GM12801 (cell line): ENCODE data around the gene NHSL1.

Experiments used
- TF ChIP-seq, protein P1 (sequence below): IDR thresholded peaks from one replicate; pipeline ENCODE4 v1.5.1; 2011; ENCODE audit warnings: control low read depth; ENCODE audit not compliant: insufficient read length; ENCODE audit errors: extremely low read depth

The NHSL1 gene

DNA sequence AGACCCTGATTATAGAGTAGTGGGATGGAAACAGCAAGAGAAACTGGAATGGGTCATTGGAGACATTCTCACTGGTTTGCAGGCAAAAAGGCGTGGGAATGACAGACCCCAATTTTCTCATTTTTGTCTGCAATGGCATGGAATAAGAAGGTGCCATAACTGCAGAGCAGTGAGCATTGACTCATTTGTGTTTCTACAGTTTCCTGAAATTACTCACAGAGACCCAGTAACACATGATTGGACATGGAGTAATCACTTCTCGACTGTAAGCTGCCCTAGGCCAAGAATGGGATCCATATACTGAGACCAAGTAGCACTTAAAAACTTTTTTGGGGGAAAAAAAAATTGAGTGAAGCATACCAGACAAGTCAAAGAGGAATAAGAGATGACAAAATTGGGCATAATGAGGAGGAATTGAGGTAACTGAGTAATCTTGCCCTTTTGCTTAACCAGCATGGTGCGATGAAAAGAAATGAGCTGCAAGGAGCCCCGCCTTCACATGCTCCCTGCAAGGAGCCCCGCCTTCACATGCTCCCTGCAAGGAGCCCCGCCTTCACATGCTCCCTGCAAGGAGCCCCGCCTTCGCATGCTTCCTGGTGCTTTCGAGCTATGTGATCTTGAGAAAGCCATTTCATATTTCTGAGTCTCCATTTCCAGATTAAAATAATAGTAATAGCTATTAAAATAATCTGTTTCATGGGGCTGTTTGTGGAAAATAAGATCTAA is 44.1 kb downstream of the NHSL1 start:
- TF ChIP-seq, protein P1, sequence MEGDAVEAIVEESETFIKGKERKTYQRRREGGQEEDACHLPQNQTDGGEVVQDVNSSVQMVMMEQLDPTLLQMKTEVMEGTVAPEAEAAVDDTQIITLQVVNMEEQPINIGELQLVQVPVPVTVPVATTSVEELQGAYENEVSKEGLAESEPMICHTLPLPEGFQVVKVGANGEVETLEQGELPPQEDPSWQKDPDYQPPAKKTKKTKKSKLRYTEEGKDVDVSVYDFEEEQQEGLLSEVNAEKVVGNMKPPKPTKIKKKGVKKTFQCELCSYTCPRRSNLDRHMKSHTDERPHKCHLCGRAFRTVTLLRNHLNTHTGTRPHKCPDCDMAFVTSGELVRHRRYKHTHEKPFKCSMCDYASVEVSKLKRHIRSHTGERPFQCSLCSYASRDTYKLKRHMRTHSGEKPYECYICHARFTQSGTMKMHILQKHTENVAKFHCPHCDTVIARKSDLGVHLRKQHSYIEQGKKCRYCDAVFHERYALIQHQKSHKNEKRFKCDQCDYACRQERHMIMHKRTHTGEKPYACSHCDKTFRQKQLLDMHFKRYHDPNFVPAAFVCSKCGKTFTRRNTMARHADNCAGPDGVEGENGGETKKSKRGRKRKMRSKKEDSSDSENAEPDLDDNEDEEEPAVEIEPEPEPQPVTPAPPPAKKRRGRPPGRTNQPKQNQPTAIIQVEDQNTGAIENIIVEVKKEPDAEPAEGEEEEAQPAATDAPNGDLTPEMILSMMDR: no peak

DNA sequence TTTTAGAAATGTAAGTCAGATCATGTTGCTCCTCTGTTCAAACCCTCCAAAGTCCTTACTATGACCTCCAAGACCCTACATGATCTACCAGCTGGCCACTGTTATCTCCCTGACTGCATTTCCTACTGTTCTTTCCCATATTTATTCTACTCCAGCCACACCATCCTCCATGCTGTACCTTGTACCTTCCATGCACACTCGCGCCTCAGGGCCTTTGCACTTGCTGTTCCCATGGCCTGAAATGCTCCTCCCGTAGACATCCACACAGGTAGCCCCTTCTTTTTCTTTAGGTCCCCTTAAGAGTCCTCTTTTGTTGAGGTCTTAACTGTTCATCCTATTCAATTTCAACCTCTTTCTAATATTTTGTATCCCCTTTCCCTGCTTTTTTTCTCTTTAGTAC is 48.3 kb downstream of the NHSL1 start:
- TF ChIP-seq, protein P1: no peak

DNA sequence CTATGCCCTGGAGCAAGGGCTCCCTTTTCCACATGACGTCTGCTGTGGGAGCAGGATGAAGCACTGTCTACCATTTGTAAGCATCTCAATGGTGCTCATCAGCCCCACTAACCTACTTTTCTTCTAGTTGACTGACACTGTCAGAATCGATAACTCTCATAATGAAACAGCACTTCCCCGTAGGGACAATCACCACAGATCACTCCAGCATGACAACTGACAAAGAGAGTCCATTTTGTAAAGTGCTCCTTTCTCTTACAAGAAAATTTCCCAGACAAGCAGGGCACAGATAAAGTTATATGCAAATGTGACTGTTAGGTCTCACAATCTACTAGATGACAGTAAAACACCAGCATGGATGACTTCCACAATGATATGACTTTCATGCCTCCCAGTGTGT is 48.8 kb downstream of the NHSL1 start:
- TF ChIP-seq, protein P1: no peak

DNA sequence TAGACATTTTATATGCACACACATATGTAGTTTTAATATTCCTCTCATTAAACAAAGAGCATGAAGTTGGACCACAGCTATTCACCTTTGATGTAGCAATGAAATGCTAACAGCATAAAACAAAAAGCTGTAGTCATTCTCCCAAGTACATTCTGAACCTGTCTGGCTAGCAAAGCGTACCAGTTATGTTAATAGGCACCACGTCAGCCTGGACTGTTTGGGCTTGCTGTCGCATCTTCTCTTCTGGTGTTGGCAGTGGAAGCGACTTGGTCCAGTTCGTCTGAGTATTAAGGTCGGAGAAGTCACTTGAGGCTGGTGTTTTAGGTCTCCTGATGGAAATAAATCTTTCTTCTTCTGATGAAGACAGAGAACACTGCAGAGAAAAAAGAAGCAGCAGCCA is 52.5 kb downstream of the NHSL1 start:
- TF ChIP-seq, protein P1: no peak

DNA sequence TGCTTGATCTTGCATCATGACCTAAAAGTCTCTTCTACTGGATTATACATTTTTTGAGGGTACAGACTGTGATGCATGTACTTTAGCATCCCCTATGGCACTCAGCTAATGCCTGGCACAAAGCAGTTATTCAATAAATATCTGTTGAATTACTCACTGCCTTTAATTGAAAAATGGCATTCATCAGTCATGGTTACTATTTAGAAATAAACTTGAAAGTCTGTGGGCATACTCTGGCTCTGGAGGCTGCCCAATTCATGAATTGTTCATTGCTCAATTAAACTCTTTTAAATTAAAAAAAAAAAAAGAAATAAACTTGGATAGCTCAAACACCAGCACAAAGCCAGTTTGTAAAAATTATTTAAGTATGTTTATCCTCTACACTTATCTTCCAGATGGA is 55.3 kb downstream of the NHSL1 start:
- TF ChIP-seq, protein P1: no peak

DNA sequence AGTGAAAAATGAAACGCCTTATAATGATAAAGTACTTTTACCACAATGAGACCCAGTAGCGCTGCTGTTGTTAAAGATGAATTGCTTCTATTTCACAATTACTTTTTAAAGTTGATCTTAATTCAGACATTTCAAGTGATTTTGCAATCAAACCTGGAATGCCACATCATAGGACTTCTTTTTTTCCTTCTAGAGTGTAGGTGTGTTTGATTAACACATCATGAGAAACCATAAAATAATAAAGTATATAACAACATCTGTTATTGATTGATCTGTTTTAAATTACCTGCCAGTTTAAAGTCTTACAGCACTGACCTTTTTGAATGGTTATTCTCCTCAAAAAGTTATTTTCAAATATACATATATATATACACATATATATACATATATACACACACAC is 56.6 kb downstream of the NHSL1 start:
- TF ChIP-seq, protein P1: no peak

DNA sequence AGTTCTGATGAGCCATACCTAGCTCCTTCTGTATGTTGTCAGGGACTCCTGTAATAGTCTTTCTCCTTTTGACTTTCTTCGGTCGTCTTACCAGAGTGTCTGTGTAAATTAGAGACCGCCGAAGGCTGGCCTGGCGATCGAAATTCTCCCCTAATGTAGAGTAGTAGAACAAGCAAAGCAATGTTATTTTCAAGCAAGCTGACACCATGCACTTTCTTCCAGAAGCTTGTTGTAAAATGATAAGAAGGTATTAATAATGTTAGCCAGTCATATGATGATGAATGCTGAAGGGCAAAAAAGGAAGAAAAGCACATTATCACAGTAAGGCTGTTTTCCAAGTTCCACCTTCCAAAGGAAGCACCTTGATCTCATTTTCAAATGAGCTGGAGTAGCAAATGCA is 57.3 kb downstream of the NHSL1 start:
- TF ChIP-seq, protein P1: no peak
